ENCODE data around the gene HIPK2. TPM values are rescaled to one million over a fixed set of nuclear protein-coding genes. Genes with fewer than 3 reads are reported as not detected.
A peak's percentile ranks its signal among the peaks of the same experiment; 100 is the strongest.

The HIPK2 gene
- total and polyA plus RNA-seq, 8 donors, result 3.4 to 103 (median 38.6) TPM

DNA sequence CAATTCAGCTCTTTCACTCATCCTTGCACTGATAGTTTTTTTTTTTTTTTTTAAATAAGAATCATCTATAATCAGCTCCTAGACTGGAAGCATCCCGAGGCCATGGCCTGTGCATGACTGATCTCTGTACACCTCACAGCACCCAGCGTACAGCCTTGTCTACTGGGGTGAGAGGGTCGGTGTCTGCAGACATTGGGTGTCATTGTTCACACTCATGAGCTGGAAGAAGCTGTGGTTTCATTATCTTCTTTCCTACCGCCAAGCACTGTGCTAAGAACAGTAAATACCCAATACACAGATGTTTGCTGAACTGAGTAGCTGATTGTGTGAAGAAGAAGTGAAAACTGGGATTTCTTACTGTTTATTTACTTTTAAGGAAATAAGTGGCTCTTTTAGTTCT is 130.7 kb downstream of the HIPK2 start:
- H3K27me3 ChIP-seq, result no peaks in the 10 kb centered on the region
- TF ChIP-seq POLR2AphosphoS5 (IDR thresholded peaks at IDR 0.05) (no peak), EP300 (IDR thresholded peaks at IDR 0.05) (no peak), POLR2A (IDR thresholded peaks at IDR 0.05) (no peak)
- TF ChIP-seq, protein P1, sequence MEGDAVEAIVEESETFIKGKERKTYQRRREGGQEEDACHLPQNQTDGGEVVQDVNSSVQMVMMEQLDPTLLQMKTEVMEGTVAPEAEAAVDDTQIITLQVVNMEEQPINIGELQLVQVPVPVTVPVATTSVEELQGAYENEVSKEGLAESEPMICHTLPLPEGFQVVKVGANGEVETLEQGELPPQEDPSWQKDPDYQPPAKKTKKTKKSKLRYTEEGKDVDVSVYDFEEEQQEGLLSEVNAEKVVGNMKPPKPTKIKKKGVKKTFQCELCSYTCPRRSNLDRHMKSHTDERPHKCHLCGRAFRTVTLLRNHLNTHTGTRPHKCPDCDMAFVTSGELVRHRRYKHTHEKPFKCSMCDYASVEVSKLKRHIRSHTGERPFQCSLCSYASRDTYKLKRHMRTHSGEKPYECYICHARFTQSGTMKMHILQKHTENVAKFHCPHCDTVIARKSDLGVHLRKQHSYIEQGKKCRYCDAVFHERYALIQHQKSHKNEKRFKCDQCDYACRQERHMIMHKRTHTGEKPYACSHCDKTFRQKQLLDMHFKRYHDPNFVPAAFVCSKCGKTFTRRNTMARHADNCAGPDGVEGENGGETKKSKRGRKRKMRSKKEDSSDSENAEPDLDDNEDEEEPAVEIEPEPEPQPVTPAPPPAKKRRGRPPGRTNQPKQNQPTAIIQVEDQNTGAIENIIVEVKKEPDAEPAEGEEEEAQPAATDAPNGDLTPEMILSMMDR (IDR thresholded peaks at IDR 0.05), result no peak
- WGBS, 5 donors, result 58 to 74% (median 60%) methylated on average over 4 of the region's 4 CpGs
- H3K9me3 ChIP-seq, result no peaks in the 10 kb centered on the region
- H3K27ac ChIP-seq, result peak overlapping the region; percentile 5 to 88 (median 71)
- no peak for DNase-seq
- peaks cover 5 to 33% (median 18%) of the 10 kb centered on the region in 4 donors for H3K36me3 ChIP-seq
- peaks cover 42 to 72% (median 65%) of the 10 kb centered on the region in 4 donors for H3K4me1 ChIP-seq
- H3K4me3 ChIP-seq, result no peak overlapping the region
- intact Hi-C loops (cut with DNase I; ENCODE audit: low total_unique reads), result no loop called here

DNA sequence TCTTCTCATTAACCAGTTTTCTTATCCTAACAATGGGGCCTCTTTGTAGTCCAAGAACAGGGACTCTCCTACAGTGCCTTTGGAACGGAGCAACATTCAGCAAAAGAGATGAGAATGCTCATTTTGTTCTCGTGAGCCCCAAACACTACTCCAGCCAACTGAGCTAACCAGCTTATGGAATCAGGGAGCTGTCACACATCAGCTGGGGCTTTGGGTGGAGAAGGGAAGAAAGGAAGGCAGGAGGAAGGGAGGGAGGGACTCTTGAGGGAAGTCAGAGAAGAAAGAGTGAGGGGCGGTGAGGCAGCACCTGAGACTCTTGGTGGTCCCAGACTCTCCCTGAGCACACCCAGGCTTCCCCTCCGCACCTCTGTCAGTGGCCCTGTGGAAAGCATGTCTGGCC is 131.2 kb downstream of the HIPK2 start:
- Histone ChIP-seq H3K27ac (peak overlapping the region; percentile 5 to 88 (median 71)), H3K9me3 (no peaks in the 10 kb centered on the region), H3K36me3 (peaks cover 5 to 33% (median 20%) of the 10 kb centered on the region in 4 donors), H3K4me3 (no peak overlapping the region), H3K27me3 (no peaks in the 10 kb centered on the region), H3K4me1 (peaks cover 36 to 67% (median 60%) of the 10 kb centered on the region in 4 donors)
- no peak for DNase-seq
- intact Hi-C loops (cut with DNase I; ENCODE audit: low total_unique reads), result no loop called here
- WGBS, 5 donors, result 84 to 92% (median 88%) methylated on average over 4 of the region's 4 CpGs
- TF ChIP-seq POLR2A (IDR thresholded peaks at IDR 0.05), result no peak
- no peak for TF ChIP-seq EP300 (IDR thresholded peaks at IDR 0.05)
- TF ChIP-seq POLR2AphosphoS5 (IDR thresholded peaks at IDR 0.05), result no peak
- TF ChIP-seq, protein P1 (IDR thresholded peaks at IDR 0.05), result no peak

DNA sequence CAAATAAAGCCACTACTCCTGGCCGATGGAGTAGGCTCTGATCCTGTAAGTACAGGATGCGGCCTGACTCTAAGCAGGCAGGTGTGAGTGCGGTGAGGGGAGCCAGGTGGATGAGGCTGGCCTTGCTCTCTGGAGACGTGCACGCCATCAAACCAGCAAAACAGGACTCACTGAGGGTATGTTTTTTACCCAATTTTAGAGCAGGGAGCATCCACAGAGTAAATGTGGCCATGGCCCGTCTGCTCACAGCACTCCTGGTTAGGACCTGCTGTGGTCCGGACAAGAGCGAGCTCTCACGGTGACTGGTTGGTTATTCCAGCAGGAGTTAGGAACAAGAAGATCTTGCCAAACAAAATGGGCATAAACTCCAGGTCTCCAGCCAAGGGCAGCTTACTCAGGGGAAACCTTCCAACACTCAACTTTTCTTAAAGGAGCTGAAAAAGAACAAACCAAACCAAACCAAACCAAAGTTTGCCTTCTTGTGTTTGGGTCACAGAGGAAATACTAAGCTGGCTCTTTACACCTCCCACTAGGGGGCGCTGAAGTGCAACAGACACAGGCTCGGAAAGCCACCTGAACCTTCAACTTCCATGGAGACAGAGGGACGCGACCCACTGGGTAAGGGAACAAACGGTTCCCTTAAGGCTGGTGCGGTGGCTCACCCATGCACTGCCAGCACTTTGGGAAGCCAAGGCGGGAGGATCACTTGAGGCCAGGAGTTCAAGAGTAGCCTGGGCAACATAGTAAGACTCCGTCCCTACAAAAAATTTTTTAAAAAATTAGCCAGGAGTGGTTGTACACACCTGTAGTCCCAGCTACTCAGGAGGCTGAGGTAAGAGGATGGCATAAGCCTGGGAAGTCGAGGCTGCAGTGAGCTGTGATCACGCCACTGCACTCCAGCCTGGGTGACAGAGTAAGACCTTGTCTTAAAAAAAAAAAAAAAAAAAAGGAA is 131.9 kb downstream of the HIPK2 start:
- WGBS, 5 donors, result 52 to 55% (median 54%) methylated on average over 19 of the region's 19 CpGs
- H3K27me3 ChIP-seq, result no peaks in the 10 kb centered on the region
- H3K4me3 ChIP-seq, result no peak overlapping the region
- peaks cover 5 to 33% (median 21%) of the 10 kb centered on the region in 4 donors for H3K36me3 ChIP-seq
- no peak for TF ChIP-seq POLR2A (IDR thresholded peaks at IDR 0.05)
- peak in 1 of 3 donors; percentile 66 for TF ChIP-seq POLR2AphosphoS5 (IDR thresholded peaks at IDR 0.05)
- TF ChIP-seq, protein P1 (IDR thresholded peaks at IDR 0.05), result peak in 6 of 7 experiments; percentile 82 to 93 (median 90)
- TF ChIP-seq EP300 (IDR thresholded peaks at IDR 0.05), result no peak
- H3K27ac ChIP-seq, result peak overlapping the region in 3 of 5 donors; percentile 69 to 88 (median 83)
- H3K4me1 ChIP-seq, result peaks cover 34 to 63% (median 53%) of the 10 kb centered on the region in 4 donors
- peak; percentile 89 to 95 for DNase-seq
- intact Hi-C loops (cut with DNase I; ENCODE audit: low total_unique reads), result no loop called here
- no peaks in the 10 kb centered on the region for H3K9me3 ChIP-seq

DNA sequence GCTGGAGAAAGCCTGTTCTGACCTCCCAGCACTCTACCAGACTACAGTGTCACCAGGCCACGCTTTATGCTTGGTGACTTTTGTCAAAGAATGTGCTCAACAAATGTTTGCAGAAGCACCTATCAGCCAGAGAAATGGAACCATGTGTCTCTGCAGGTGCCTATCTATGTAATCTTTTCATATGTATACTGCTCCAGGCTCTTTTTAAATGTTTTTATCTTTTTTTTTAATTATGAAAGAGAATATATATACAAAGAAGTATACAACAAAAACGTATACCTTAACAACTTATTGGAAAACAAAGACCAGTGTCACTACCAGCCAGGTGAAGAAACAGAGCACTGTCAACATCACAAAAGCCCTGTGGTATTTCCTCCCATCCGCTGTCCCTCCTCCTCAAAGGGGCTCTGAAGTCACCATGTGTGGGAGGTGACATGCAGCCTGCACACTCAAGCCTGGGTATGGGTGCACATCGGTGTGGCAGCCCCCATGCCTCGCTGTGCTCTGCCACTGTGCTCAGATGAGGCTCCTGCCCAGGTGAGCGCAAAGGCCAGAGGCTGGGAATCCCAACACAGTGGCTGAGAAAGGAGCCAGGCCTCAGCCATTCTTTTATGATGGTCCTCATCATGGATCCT is 133.7 kb downstream of the HIPK2 start:
- Histone ChIP-seq H3K9me3 (no peaks in the 10 kb centered on the region), H3K36me3 (peaks cover 5 to 36% (median 23%) of the 10 kb centered on the region in 4 donors), H3K27me3 (no peaks in the 10 kb centered on the region), H3K4me3 (no peak overlapping the region), H3K4me1 (peaks cover 19 to 57% (median 36%) of the 10 kb centered on the region in 4 donors), H3K27ac (no peak overlapping the region)
- intact Hi-C loops (cut with DNase I; ENCODE audit: low total_unique reads), result loop anchor here (5.0 kb wide), 1 partner anchor 358 kb away; no protein-coding TSS in a partner anchor
- TF ChIP-seq, protein P1 (IDR thresholded peaks at IDR 0.05), result no peak
- TF ChIP-seq POLR2A (IDR thresholded peaks at IDR 0.05), result no peak
- TF ChIP-seq EP300 (IDR thresholded peaks at IDR 0.05), result no peak
- TF ChIP-seq POLR2AphosphoS5 (IDR thresholded peaks at IDR 0.05), result no peak
- 69 to 81% (median 74%) methylated on average over 6 of the region's 6 CpGs for WGBS, 5 donors
- DNase-seq, result peak in 1 of 2 donors; percentile 39

Measured in stomach (tissue), 9 donors.